Fibroblast of lung (primary cell): ENCODE measurements around the gene HIVEP1.

Source experiments
- CTCF ChIP-seq, 2 donors: IDR thresholded peaks in 1 of 2; conservative IDR thresholded peaks in 1 of 2; 1 replicate in 1 of 2; 2 replicates in 1 of 2; pipeline ENCODE4 v1.5.1; 2011 to 2012; ENCODE audit warnings: low read length in 2 of 2, control low read depth in 1 of 2, inconsistent platforms in 1 of 2, low read depth in 1 of 2, mild to moderate bottlenecking in 1 of 2
- EZH2 ChIP-seq: IDR thresholded peaks from 2 replicates; pipeline ENCODE4 v1.5.1; 2012; ENCODE audit warnings: low read length, control low read depth, mild to moderate bottlenecking; ENCODE audit errors: missing control alignments

GRCh38 chr6:12012038-12012557 is at the start of gene HIVEP1:
- TF ChIP-seq CTCF (conservative IDR thresholded peaks at IDR 0.05 in 1 of 2, IDR thresholded peaks at IDR 0.05 in 1 of 2; ENCODE audit: low read depth in 1 of 2, low read length in 2 of 2) (no peak), EZH2 (no peak)
